ENCODE results near the gene AAMDC. TPM values are rescaled to one million over a fixed set of nuclear protein-coding genes. Genes with fewer than 3 reads are reported as not detected.

AAMDC gene
- total and polyA plus RNA-seq, 2 of the 13 experiments (the other 11 are each of a cell fraction or from before 2014, with no cell fraction given), result 18.1 to 35.6 TPM

DNA sequence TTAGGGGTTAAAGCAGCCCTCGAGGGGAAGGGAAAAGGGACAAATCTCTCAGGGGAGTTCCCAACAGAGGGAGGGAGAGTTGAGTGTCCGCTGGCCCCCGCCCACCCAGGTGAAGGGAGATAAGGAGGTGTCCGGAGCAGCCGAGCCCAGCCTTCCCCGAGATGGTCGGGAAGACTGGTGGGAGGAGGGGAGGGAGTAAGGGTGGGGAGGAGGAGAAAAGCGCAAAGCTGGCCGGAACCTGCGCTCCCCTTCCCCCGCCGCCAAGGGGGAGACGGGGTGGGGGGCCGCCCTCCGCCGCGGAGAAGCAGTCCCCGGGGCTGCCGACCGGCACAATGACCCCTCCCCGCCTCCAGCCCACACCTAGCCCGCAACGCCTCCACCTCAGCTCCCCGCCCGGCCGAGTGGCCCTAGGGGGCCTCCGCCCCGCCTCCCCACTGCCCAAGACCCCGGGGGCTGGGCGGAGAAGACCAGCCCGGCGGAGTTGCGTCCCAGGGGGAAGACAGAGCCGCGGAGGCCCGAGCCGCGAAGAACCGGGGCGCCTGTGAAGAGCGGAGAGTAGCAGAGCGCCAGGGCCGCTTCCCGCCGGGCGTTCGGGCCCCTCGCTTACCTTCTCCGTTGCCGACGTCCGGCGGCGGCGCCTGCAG is 901 bp upstream of the AAMDC start (continued):
- TF ChIP-seq ZNF609 (CRISPR knock-in tag; IDR thresholded peaks at IDR 0.05; ENCODE audit: borderline replicate concordance) (peak; percentile 9; the same call in 1 of the 2 replicates), ZNF660 (CRISPR knock-in tag; IDR thresholded peaks at IDR 0.05; ENCODE audit: borderline replicate concordance, low read depth) (no peak), AHDC1 (CRISPR knock-in tag; IDR thresholded peaks at IDR 0.05; ENCODE audit: borderline replicate concordance) (0 out of 2 replicates have a peak, but pooled peaks have one; percentile 45), ZBTB8A (CRISPR knock-in tag; IDR thresholded peaks at IDR 0.05; ENCODE audit: borderline replicate concordance, low read depth) (0 out of 2 replicates have a peak, but pooled peaks have one; percentile 6), ZNF235 (CRISPR knock-in tag; IDR thresholded peaks at IDR 0.05; ENCODE audit: borderline replicate concordance) (peak; percentile 33; the same call in 1 of the 2 replicates), DZIP1 (CRISPR knock-in tag; IDR thresholded peaks at IDR 0.05) (0 out of 2 replicates have a peak, but pooled peaks have one; percentile 67), CENPBD1 (CRISPR knock-in tag; IDR thresholded peaks at IDR 0.05; ENCODE audit: borderline replicate concordance, low read depth) (0 out of 2 replicates have a peak, but pooled peaks have one; percentile 6), RCOR2 (CRISPR knock-in tag; IDR thresholded peaks at IDR 0.05) (no peak), U2AF1 (optimal IDR thresholded peaks at IDR 0.05; ENCODE audit: low read depth, low read length) (no peak), ZNF124 (CRISPR knock-in tag; IDR thresholded peaks at IDR 0.05) (0 out of 2 replicates have a peak, but pooled peaks have one; percentile 22)
- TF ChIP-seq, protein P1, sequence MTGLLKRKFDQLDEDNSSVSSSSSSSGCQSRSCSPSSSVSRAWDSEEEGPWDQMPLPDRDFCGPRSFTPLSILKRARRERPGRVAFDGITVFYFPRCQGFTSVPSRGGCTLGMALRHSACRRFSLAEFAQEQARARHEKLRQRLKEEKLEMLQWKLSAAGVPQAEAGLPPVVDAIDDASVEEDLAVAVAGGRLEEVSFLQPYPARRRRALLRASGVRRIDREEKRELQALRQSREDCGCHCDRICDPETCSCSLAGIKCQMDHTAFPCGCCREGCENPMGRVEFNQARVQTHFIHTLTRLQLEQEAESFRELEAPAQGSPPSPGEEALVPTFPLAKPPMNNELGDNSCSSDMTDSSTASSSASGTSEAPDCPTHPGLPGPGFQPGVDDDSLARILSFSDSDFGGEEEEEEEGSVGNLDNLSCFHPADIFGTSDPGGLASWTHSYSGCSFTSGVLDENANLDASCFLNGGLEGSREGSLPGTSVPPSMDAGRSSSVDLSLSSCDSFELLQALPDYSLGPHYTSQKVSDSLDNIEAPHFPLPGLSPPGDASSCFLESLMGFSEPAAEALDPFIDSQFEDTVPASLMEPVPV (CRISPR knock-in tag; IDR thresholded peaks at IDR 0.05), result 0 out of 2 replicates have a peak, but pooled peaks have one; percentile 12
